ENCODE results near the gene ANKRD39. TPM values are rescaled to one million over a fixed set of nuclear protein-coding genes. Genes with fewer than 3 reads are reported as not detected.
A peak's percentile ranks its signal among the peaks of the same experiment; 100 is the strongest.

The ANKRD39 gene
- total and polyA plus RNA-seq, 2 experiments from 2014 or later = 17.5 to 32.0 TPM

DNA sequence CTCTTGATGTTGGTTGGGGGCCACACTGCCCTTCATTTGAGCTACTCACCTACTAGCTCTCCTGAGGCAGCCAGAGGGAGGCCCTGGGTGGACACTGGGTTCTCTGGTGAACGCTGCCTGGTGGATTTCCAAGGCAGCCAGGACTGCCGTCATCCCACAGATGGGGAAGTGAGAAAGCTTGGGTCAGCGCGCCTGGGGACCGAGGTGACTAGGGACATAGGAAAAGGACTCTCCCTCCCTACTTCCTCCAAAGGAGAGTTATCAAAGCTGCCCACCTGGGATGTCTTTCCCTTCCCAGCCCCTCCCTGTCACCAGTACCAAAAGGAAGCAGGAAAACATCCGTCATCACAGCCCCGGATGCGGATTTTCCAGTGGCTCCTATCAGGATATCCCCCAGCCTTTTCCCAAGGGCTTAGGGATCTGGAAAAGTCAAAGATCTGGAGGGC lies 15.9 kb upstream of the ANKRD39 start (continued):
- TF ChIP-seq, protein P1, sequence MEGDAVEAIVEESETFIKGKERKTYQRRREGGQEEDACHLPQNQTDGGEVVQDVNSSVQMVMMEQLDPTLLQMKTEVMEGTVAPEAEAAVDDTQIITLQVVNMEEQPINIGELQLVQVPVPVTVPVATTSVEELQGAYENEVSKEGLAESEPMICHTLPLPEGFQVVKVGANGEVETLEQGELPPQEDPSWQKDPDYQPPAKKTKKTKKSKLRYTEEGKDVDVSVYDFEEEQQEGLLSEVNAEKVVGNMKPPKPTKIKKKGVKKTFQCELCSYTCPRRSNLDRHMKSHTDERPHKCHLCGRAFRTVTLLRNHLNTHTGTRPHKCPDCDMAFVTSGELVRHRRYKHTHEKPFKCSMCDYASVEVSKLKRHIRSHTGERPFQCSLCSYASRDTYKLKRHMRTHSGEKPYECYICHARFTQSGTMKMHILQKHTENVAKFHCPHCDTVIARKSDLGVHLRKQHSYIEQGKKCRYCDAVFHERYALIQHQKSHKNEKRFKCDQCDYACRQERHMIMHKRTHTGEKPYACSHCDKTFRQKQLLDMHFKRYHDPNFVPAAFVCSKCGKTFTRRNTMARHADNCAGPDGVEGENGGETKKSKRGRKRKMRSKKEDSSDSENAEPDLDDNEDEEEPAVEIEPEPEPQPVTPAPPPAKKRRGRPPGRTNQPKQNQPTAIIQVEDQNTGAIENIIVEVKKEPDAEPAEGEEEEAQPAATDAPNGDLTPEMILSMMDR (conservative IDR thresholded peaks at IDR 0.05; ENCODE audit: low read depth in 2 of 2) = no peak
- TF ChIP-seq ZNF331 (CRISPR knock-in tag; IDR thresholded peaks at IDR 0.05; ENCODE audit: low read depth) = no peak
- TF ChIP-seq EZH2 (IDR thresholded peaks at IDR 0.05; ENCODE audit: low read depth, unreplicated experiment) = no peak
- TF ChIP-seq EZH2phosphoT487 (IDR thresholded peaks at IDR 0.05; ENCODE audit: unreplicated experiment) = no peak
- no peak for TF ChIP-seq JUNB (IDR thresholded peaks at IDR 0.05; ENCODE audit: unreplicated experiment)
- TF ChIP-seq CREB1 (CRISPR knock-in tag; IDR thresholded peaks at IDR 0.05; ENCODE audit: low read depth) = no peak
- TF ChIP-seq ZNF114 (CRISPR knock-in tag; IDR thresholded peaks at IDR 0.05) = no peak
- no peak for TF ChIP-seq NANOG (IDR thresholded peaks at IDR 0.05; ENCODE audit: borderline replicate concordance)

DNA sequence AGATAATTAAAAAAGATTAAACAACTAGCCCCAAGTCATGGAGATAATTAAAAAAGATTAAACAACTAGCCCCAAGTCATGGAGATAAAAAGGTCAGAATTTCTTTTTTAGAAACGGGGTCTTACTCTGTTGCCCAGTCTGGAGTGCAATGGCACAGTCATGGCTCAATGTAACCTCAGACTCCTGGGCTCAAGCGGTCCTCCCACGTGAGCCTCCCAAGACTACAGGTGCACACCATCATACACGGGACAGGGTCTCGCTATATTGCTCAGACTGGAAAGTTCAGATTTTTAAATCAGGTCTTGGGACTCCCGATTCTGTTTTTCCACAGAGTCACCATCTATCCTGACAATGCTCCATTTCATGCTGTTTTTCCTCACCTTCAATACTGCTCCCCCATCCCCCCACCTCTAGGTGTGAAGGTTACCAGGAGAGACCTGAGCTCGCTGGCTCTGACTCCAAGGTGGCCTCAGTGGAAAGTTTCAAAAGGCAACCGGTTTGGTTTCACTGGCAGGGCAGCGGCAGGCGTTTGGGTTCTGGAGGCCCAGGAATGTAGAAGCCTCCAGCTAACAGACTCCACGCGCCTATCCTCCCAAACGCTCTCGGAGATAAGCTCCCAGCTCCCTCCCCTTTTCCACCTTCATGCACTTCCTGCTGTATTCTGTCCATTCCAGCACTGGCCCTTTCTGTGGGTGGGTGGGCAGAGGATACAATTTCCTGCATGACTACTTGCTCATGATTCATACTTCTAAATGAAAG lies 15.0 kb upstream of the ANKRD39 start:
- DNase-seq (ENCODE audit: low spot score) (peak; percentile 69), ATAC-seq (no peak)
- Histone ChIP-seq H3K27me3 (ENCODE audit: insufficient read depth) (no peaks in the 10 kb centered on the region), H3K36me3 (ENCODE audit: insufficient read depth) (no peaks in the 10 kb centered on the region), H2AFZ (no peak overlapping the region), H3K4me3 (no peak overlapping the region), H3K27ac (ENCODE audit: low read depth) (no peak overlapping the region), H3F3A (replicated peaks; ENCODE audit: low read depth) (0 out of 2 replicates have a peak, but pooled peaks cover 12% of the 10 kb centered on the region), H3K9me2 (ENCODE audit: insufficient read depth) (no peaks in the 10 kb centered on the region), H4K20me1 (replicated peaks; ENCODE audit: insufficient read depth) (no peaks in the 10 kb centered on the region), H3K79me2 (replicated peaks; ENCODE audit: insufficient read depth) (peaks cover 12% of the 10 kb centered on the region), H3K4me2 (peak overlapping the region; percentile 65; the same call in 1 of the 2 replicates), H3K4me1 (ENCODE audit: insufficient read depth) (peaks cover 52% of the 10 kb centered on the region)
- Mint-ChIP-seq H3K36me3 (ENCODE audit: low read depth) (peaks cover 5% of the 10 kb centered on the region; the same call in 2 of the 3 replicates), H3K4me1 (peaks cover 60% of the 10 kb centered on the region), H3K27me3 (ENCODE audit: insufficient read depth, low read depth, poor library complexity) (peaks cover 29% of the 10 kb centered on the region), H3K9me3 (no peaks in the 10 kb centered on the region), H3K27ac (no peak overlapping the region), H3K4me3 (no peak overlapping the region)
- TF ChIP-seq, protein P1 (conservative IDR thresholded peaks at IDR 0.05; ENCODE audit: low read depth in 2 of 2) = no peak
- TF ChIP-seq JUNB (IDR thresholded peaks at IDR 0.05; ENCODE audit: unreplicated experiment) = no peak
- TF ChIP-seq, protein P2, sequence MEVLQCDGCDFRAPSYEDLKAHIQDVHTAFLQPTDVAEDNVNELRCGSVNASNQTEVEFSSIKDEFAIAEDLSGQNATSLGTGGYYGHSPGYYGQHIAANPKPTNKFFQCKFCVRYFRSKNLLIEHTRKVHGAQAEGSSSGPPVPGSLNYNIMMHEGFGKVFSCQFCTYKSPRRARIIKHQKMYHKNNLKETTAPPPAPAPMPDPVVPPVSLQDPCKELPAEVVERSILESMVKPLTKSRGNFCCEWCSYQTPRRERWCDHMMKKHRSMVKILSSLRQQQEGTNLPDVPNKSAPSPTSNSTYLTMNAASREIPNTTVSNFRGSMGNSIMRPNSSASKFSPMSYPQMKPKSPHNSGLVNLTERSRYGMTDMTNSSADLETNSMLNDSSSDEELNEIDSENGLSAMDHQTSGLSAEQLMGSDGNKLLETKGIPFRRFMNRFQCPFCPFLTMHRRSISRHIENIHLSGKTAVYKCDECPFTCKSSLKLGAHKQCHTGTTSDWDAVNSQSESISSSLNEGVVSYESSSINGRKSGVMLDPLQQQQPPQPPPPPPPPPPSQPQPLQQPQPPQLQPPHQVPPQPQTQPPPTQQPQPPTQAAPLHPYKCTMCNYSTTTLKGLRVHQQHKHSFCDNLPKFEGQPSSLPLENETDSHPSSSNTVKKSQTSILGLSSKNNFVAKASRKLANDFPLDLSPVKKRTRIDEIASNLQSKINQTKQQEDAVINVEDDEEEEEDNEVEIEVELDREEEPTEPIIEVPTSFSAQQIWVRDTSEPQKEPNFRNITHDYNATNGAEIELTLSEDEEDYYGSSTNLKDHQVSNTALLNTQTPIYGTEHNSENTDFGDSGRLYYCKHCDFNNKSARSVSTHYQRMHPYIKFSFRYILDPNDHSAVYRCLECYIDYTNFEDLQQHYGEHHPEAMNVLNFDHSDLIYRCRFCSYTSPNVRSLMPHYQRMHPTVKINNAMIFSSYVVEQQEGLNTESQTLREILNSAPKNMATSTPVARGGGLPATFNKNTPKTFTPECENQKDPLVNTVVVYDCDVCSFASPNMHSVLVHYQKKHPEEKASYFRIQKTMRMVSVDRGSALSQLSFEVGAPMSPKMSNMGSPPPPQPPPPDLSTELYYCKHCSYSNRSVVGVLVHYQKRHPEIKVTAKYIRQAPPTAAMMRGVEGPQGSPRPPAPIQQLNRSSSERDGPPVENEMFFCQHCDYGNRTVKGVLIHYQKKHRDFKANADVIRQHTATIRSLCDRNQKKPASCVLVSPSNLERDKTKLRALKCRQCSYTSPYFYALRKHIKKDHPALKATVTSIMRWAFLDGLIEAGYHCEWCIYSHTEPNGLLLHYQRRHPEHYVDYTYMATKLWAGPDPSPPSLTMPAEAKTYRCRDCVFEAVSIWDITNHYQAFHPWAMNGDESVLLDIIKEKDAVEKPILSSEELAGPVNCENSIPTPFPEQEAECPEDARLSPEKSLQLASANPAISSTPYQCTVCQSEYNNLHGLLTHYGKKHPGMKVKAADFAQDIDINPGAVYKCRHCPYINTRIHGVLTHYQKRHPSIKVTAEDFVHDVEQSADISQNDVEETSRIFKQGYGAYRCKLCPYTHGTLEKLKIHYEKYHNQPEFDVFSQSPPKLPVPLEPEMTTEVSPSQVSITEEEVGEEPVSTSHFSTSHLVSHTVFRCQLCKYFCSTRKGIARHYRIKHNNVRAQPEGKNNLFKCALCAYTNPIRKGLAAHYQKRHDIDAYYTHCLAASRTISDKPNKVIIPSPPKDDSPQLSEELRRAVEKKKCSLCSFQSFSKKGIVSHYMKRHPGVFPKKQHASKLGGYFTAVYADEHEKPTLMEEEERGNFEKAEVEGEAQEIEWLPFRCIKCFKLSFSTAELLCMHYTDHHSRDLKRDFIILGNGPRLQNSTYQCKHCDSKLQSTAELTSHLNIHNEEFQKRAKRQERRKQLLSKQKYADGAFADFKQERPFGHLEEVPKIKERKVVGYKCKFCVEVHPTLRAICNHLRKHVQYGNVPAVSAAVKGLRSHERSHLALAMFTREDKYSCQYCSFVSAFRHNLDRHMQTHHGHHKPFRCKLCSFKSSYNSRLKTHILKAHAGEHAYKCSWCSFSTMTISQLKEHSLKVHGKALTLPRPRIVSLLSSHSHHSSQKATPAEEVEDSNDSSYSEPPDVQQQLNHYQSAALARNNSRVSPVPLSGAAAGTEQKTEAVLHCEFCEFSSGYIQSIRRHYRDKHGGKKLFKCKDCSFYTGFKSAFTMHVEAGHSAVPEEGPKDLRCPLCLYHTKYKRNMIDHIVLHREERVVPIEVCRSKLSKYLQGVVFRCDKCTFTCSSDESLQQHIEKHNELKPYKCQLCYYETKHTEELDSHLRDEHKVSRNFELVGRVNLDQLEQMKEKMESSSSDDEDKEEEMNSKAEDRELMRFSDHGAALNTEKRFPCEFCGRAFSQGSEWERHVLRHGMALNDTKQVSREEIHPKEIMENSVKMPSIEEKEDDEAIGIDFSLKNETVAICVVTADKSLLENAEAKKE (CRISPR knock-in tag; IDR thresholded peaks at IDR 0.05) = no peak
- TF ChIP-seq, protein P3, sequence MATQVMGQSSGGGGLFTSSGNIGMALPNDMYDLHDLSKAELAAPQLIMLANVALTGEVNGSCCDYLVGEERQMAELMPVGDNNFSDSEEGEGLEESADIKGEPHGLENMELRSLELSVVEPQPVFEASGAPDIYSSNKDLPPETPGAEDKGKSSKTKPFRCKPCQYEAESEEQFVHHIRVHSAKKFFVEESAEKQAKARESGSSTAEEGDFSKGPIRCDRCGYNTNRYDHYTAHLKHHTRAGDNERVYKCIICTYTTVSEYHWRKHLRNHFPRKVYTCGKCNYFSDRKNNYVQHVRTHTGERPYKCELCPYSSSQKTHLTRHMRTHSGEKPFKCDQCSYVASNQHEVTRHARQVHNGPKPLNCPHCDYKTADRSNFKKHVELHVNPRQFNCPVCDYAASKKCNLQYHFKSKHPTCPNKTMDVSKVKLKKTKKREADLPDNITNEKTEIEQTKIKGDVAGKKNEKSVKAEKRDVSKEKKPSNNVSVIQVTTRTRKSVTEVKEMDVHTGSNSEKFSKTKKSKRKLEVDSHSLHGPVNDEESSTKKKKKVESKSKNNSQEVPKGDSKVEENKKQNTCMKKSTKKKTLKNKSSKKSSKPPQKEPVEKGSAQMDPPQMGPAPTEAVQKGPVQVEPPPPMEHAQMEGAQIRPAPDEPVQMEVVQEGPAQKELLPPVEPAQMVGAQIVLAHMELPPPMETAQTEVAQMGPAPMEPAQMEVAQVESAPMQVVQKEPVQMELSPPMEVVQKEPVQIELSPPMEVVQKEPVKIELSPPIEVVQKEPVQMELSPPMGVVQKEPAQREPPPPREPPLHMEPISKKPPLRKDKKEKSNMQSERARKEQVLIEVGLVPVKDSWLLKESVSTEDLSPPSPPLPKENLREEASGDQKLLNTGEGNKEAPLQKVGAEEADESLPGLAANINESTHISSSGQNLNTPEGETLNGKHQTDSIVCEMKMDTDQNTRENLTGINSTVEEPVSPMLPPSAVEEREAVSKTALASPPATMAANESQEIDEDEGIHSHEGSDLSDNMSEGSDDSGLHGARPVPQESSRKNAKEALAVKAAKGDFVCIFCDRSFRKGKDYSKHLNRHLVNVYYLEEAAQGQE (IDR thresholded peaks at IDR 0.05; ENCODE audit: unreplicated experiment) = no peak

Data from GM23338 (cell line).